HEK293 (cell line): ENCODE results near the gene CCDC8.
A peak's percentile ranks its signal among the peaks of the same experiment; 100 is the strongest.

ENCODE experiments used
- CTCF ChIA-PET: fragments of 350-600 bp; formaldehyde crosslinking; extraction: SDS; loops from one replicate; lab custom pipeline; 2021; ENCODE audit warnings: antibody characterized with exemption; lab: Yijun Ruan, JAX
- POLR2A ChIA-PET: fragments of 300-600 bp; formaldehyde crosslinking; extraction: SDS; loops from one replicate; lab custom pipeline; 2020; ENCODE audit warnings: antibody characterized with exemption, inconsistent platforms; lab: Yijun Ruan, JAX
- H3K27ac ChIP-seq: fragments of 200-500 bp; sonication (Bioruptor generic); 2 replicates; pipeline ENCODE4 v1.5.1; 2014; ENCODE audit warnings: low read depth, low read length, control low read depth, inconsistent platforms; ENCODE audit errors: extremely low read depth
- H3K36me3 ChIP-seq, 2 experiments: fragments of 200-500 bp in 1 of 2; sonication (Bioruptor generic) in 1 of 2; 1 replicate in 1 of 2; 2 replicates in 1 of 2; pipeline ENCODE4 v1.5.1; 2014 to 2017; ENCODE audit warnings: inconsistent platforms in 2 of 2, low read length in 2 of 2; ENCODE audit not compliant: control insufficient read depth in 2 of 2, insufficient read depth in 1 of 2
- H3K4me1 ChIP-seq: fragments of 200-500 bp; sonication (Bioruptor generic); 2 replicates; pipeline ENCODE4 v1.5.1; 2014; ENCODE audit warnings: mild to moderate bottlenecking, low read length, inconsistent platforms; ENCODE audit not compliant: control insufficient read depth, insufficient read depth
- H3K4me3 ChIP-seq: 2 replicates; pipeline ENCODE4 v1.5.1; 2011; ENCODE audit warnings: low read depth, mild to moderate bottlenecking, control low read depth, low read length, moderate library complexity
- H3K9me3 ChIP-seq: fragments of 200-500 bp; sonication (Bioruptor generic); 2 replicates; pipeline ENCODE4 v1.5.1; 2014; ENCODE audit warnings: low read depth, low read length, inconsistent platforms; ENCODE audit not compliant: control insufficient read depth, insufficient read depth
- GFI1B ChIP-seq: fragments of 450-650 bp; formaldehyde crosslinking; IDR thresholded peaks from 2 replicates; pipeline ENCODE4 v1.5.1; 2016; ENCODE audit warnings: missing biosample characterization, missing genetic modification characterization
- GLI2 ChIP-seq: fragments of 450-650 bp; formaldehyde crosslinking; IDR thresholded peaks from 2 replicates; pipeline ENCODE4; 2017; ENCODE audit warnings: missing biosample characterization, missing genetic modification characterization, low read depth, borderline replicate concordance
- GLIS1 ChIP-seq: fragments of 450-650 bp; formaldehyde crosslinking; IDR thresholded peaks from 2 replicates; pipeline ENCODE4 v1.5.1; 2016; ENCODE audit warnings: missing biosample characterization, missing genetic modification characterization
- HOXA7 ChIP-seq: sonication (generic); formaldehyde crosslinking; IDR thresholded peaks from 2 replicates; pipeline ENCODE4 v1.8.1; 2022; ENCODE audit warnings: missing genetic modification reagents, borderline replicate concordance
- MEIS1 ChIP-seq: sonication (generic); formaldehyde crosslinking; IDR thresholded peaks from 2 replicates; pipeline ENCODE4 v1.8.1; 2022; ENCODE audit warnings: missing genetic modification reagents, mild to moderate bottlenecking, borderline replicate concordance
- MZF1 ChIP-seq: fragments of 450-650 bp; formaldehyde crosslinking; IDR thresholded peaks from 2 replicates; pipeline ENCODE4 v1.5.1; 2017; ENCODE audit warnings: missing biosample characterization, missing genetic modification characterization, borderline replicate concordance
- REPIN1 ChIP-seq: fragments of 450-650 bp; formaldehyde crosslinking; IDR thresholded peaks from 2 replicates; pipeline ENCODE4 v1.5.1; 2017; ENCODE audit warnings: missing biosample characterization, missing genetic modification characterization, low read depth
- YY2 ChIP-seq: fragments of 450-650 bp; formaldehyde crosslinking; IDR thresholded peaks from 2 replicates; pipeline ENCODE4 v1.5.1; 2016; ENCODE audit warnings: missing biosample characterization, missing genetic modification characterization
- ZBTB10 ChIP-seq: fragments of 450-650 bp; formaldehyde crosslinking; IDR thresholded peaks from 2 replicates; pipeline ENCODE4 v1.5.1; 2016; ENCODE audit warnings: missing biosample characterization, missing genetic modification characterization
- ZFHX2 ChIP-seq: fragments of 450-650 bp; formaldehyde crosslinking; conservative IDR thresholded peaks from 2 replicates; pipeline ENCODE4 v1.5.1; 2016; ENCODE audit warnings: missing biosample characterization, missing genetic modification characterization
- ZIC2 ChIP-seq: fragments of 450-650 bp; formaldehyde crosslinking; IDR thresholded peaks from 2 replicates; pipeline ENCODE4 v1.5.1; 2016; ENCODE audit warnings: missing biosample characterization, missing genetic modification characterization
- ZNF121 ChIP-seq: fragments of 450-650 bp; formaldehyde crosslinking; IDR thresholded peaks from 2 replicates; pipeline ENCODE4 v1.5.1; 2016; ENCODE audit warnings: missing biosample characterization, missing genetic modification characterization
- ZNF146 ChIP-seq: fragments of 450-650 bp; formaldehyde crosslinking; IDR thresholded peaks from 2 replicates; pipeline ENCODE4 v1.5.1; 2016; ENCODE audit warnings: missing biosample characterization, missing genetic modification characterization
- ZNF184 ChIP-seq: fragments of 450-650 bp; IDR thresholded peaks from 2 replicates; pipeline ENCODE4 v1.5.1; 2018; ENCODE audit warnings: missing biosample characterization, mild to moderate bottlenecking, missing genetic modification characterization
- ZNF280D ChIP-seq: fragments of 450-650 bp; formaldehyde crosslinking; IDR thresholded peaks from 2 replicates; pipeline ENCODE4 v1.5.1; 2016; ENCODE audit warnings: missing biosample characterization, missing genetic modification characterization
- ZNF416 ChIP-seq: fragments of 450-650 bp; formaldehyde crosslinking; IDR thresholded peaks from 2 replicates; pipeline ENCODE4 v1.5.1; 2016; ENCODE audit warnings: missing biosample characterization, missing genetic modification characterization
- ZNF426 ChIP-seq: fragments of 450-650 bp; formaldehyde crosslinking; IDR thresholded peaks from 2 replicates; pipeline ENCODE4 v1.5.1; 2017; ENCODE audit warnings: missing biosample characterization, missing genetic modification characterization, mild to moderate bottlenecking, inconsistent platforms, moderate library complexity
- ZNF561 ChIP-seq: fragments of 450-650 bp; IDR thresholded peaks from 2 replicates; pipeline ENCODE4 v1.5.1; 2018; ENCODE audit warnings: missing biosample characterization, missing genetic modification characterization, borderline replicate concordance
- ZNF747 ChIP-seq: fragments of 450-650 bp; formaldehyde crosslinking; IDR thresholded peaks from 2 replicates; pipeline ENCODE4 v1.5.1; 2016; ENCODE audit warnings: missing biosample characterization, missing genetic modification characterization
- TF ChIP-seq, protein P1 (sequence below): fragments of 450-650 bp; formaldehyde crosslinking; IDR thresholded peaks from 2 replicates; pipeline ENCODE4 v1.5.1; 2017; ENCODE audit warnings: missing biosample characterization, missing genetic modification characterization

Gene CCDC8

GRCh38 chr19:46408664-46409039 lies 4.7 kb downstream of the CCDC8 start (continued):
- no peak for TF ChIP-seq ZNF747 (tag by site-specific recombination)
- no peak for TF ChIP-seq ZNF416 (tag by site-specific recombination)

DNA sequence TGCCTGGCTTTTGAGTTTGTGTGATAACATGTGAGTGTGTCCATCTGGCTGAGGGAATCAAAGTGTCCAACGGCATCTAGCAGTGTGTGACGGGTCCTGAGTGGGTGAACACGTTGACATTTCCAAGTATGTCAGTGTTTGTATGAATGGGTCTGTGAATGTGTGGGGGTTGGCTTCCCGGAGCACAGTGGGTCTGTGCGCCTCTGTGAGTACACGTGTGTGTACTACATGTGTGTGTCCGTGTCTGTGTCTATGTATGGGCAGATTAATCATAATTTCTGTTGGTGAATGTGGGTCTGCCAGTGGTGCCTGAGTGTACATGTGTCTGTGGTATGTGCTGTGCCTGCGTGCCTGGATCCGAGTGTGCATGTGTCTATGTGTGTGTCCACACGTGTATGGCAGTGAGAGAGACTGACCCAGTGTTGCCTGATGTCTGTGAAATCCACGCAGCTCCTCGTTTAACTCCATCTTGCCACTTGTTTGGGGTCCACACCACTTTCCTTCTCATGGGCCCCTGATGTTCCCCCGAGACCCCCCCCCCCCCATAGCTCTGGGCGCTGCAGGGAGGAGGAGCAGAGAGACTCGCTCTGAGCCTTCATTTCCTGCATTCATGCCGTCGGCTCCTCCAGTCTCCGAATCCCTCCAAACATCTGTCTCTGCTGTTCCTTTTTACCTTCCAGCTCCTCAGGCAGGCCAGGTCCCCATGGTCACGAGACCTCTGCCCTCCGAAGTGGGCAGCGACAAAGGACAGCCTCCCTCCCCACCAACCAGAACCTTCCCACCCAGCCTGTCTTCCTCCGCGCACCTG lies 5.3 kb downstream of the CCDC8 start:
- Histone ChIP-seq H3K27ac (0 out of 2 replicates have a peak overlapping the region, but pooled peaks have one; percentile 24), H3K36me3 (peaks cover 0 to 24% of the 10 kb centered on the region in 2 experiments; a peak in 2 of 3 replicates), H3K9me3 (no peaks in the 10 kb centered on the region), H3K4me1 (peaks cover 18% of the 10 kb centered on the region), H3K4me3 (no peak overlapping the region)
- CTCF ChIA-PET = interaction anchor here (1.9 kb wide), 1 partner anchor 104 kb away, joined by 6 read pairs; no protein-coding TSS in a partner anchor
- TF ChIP-seq MZF1 (0 out of 2 replicates have a peak, but pooled peaks have one; percentile 58), YY2 (tag by site-specific recombination) (no peak)
- TF ChIP-seq, all 188 proteins: peak for 1
- POLR2A ChIA-PET = interaction anchor here (0.6 to 2.0 kb wide), 7 partner anchors 9 to 367 kb away, joined by 3 to 6 read pairs (median 3); partner anchors contain the start of gene PNMA8B

GRCh38 chr19:46406976-46407375 lies 6.4 kb downstream of the CCDC8 start:
- POLR2A ChIA-PET = interaction anchor here (2.0 kb wide), 1 partner anchor 10 kb away, joined by 6 read pairs; no protein-coding TSS in a partner anchor
- CTCF ChIA-PET = no interaction called here
- TF ChIP-seq ZNF184 (tag by site-specific recombination) (no peak), ZBTB10 (tag by site-specific recombination) (no peak), ZFHX2 (no peak), GFI1B (no peak), YY2 (tag by site-specific recombination) (no peak), ZNF561 (tag by site-specific recombination) (no peak), ZIC2 (tag by site-specific recombination) (peak; percentile 94), GLIS1 (tag by site-specific recombination) (peak; percentile 99)
- TF ChIP-seq, protein P1, sequence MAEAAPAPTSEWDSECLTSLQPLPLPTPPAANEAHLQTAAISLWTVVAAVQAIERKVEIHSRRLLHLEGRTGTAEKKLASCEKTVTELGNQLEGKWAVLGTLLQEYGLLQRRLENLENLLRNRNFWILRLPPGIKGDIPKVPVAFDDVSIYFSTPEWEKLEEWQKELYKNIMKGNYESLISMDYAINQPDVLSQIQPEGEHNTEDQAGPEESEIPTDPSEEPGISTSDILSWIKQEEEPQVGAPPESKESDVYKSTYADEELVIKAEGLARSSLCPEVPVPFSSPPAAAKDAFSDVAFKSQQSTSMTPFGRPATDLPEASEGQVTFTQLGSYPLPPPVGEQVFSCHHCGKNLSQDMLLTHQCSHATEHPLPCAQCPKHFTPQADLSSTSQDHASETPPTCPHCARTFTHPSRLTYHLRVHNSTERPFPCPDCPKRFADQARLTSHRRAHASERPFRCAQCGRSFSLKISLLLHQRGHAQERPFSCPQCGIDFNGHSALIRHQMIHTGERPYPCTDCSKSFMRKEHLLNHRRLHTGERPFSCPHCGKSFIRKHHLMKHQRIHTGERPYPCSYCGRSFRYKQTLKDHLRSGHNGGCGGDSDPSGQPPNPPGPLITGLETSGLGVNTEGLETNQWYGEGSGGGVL (tag by site-specific recombination) = no peak
- TF ChIP-seq, all 188 proteins: peak for 2
- peaks cover 0 to 21% of the 10 kb centered on the region in 2 experiments; a peak in 2 of 3 replicates for H3K36me3 ChIP-seq
- H3K9me3 ChIP-seq = no peaks in the 10 kb centered on the region
- H3K27ac ChIP-seq = no peak overlapping the region
- H3K4me3 ChIP-seq = no peak overlapping the region
- H3K4me1 ChIP-seq = peaks cover 11% of the 10 kb centered on the region

- H3K4me3 ChIP-seq = no peak overlapping the region
- CTCF ChIA-PET = interaction anchor here (0.7 to 6.3 kb wide), 10 partner anchors 9 to 944 kb away, joined by 3 to 57 read pairs (median 4); partner anchors contain the start of gene DHX34
- TF ChIP-seq HOXA7 (CRISPR knock-in tag) (no peak), ZNF426 (tag by site-specific recombination) (no peak), MEIS1 (CRISPR knock-in tag) (no peak), REPIN1 (no peak), GLI2 (tag by site-specific recombination) (no peak), ZNF146 (tag by site-specific recombination) (no peak), ZNF280D (tag by site-specific recombination) (no peak), ZNF121 (no peak)
These were observed 8.5 kb downstream of the CCDC8 start for GRCh38 chr19:46404753-46405468.

More at GRCh38 chr19:46404753-46405468, 8.5 kb downstream of the CCDC8 start:
- Histone ChIP-seq H3K4me1 (peaks cover 3% of the 10 kb centered on the region; the same call in 1 of the 2 replicates), H3K9me3 (no peaks in the 10 kb centered on the region), H3K36me3 (no peaks in the 10 kb centered on the region; a peak in 1 of 3 replicates), H3K27ac (no peak overlapping the region)
- POLR2A ChIA-PET = interaction anchor here (1.2 to 1.3 kb wide), 2 partner anchors 9 to 55 kb away, joined by 3 to 8 read pairs; partner anchors contain the start of gene CCDC8
